SIG-M5 treated with dmso at 0.1 percent for 504 hours (cell line): ENCODE data around the gene CCDC183.
"Not testable (repeated sequence)": the region's sequence is repeated elsewhere in the genome, so short reads cannot be mapped to it uniquely, and the experiment has no call there.

ENCODE experiments used
- DNase-seq: peaks from one replicate; lab custom pipeline; 2025; ENCODE audit not compliant: unreplicated experiment; lab: John Stamatoyannopoulos, UW

The CCDC183 gene

GRCh38 chr9:136799079-136799853, 3.1 kb downstream of the CCDC183 start:
- no peak for DNase-seq

- DNase-seq = peak; percentile 73
Measured at GRCh38 chr9:136799854-136800657, 3.9 kb downstream of the CCDC183 start.

- no peak for DNase-seq
Measured at GRCh38 chr9:136802321-136802720, 6.2 kb downstream of the CCDC183 start.

- not testable (repeated sequence) for DNase-seq
Measured at GRCh38 chr9:136803009-136803550, 6.9 kb downstream of the CCDC183 start.

- no peak for DNase-seq
Measured at GRCh38 chr9:136803551-136804508, 7.7 kb downstream of the CCDC183 start.

GRCh38 chr9:136804509-136805206, 8.5 kb downstream of the CCDC183 start:
- peak; percentile 4 for DNase-seq

GRCh38 chr9:136805207-136805740, 9.1 kb downstream of the CCDC183 start:
- no peak for DNase-seq

GRCh38 chr9:136806067-136806466, 9.9 kb downstream of the CCDC183 start:
- no peak for DNase-seq

GRCh38 chr9:136806631-136807201, 10.6 kb downstream of the CCDC183 start:
- no peak for DNase-seq

- DNase-seq = peak; percentile 82
Measured at GRCh38 chr9:136807281-136808074, 11.3 kb downstream of the CCDC183 start, which contains the start of gene RABL6. TSS of gene RABL6 (plus strand) at chr9:136807948. CDS start at chr9:136808197, 249 bp downstream.

- DNase-seq = no peak
Measured at GRCh38 chr9:136808075-136808805, 12.1 kb downstream of the CCDC183 start.

GRCh38 chr9:136808806-136809158, 12.6 kb downstream of the CCDC183 start:
- DNase-seq = peak; percentile 7

GRCh38 chr9:136814725-136815421, 18.7 kb downstream of the CCDC183 start:
- DNase-seq = no peak

GRCh38 chr9:136815422-136815782, 19.3 kb downstream of the CCDC183 start:
- no peak for DNase-seq

GRCh38 chr9:136820971-136821825, 25.1 kb downstream of the CCDC183 start:
- DNase-seq = no peak

GRCh38 chr9:136821826-136822544, 25.8 kb downstream of the CCDC183 start:
- no peak for DNase-seq
